ENCODE results near the gene OPCML.

The OPCML gene

DNA sequence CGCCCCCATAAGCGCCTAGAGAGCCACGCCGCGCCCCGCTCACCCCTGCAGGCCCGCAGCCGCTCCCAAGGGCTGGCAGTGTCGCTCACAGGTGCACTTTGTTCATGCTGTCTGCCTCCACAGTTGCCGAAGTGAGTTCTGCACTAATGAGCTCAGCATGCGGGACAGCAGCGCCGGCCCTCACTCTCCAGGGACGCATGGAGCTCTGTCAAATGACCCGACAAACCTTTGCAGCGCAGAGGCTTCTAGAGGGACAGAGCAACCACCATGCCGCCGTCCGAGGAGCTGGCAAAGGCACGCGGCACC is 170.7 kb downstream of the OPCML start:
- no peak for DNase-seq

DNA sequence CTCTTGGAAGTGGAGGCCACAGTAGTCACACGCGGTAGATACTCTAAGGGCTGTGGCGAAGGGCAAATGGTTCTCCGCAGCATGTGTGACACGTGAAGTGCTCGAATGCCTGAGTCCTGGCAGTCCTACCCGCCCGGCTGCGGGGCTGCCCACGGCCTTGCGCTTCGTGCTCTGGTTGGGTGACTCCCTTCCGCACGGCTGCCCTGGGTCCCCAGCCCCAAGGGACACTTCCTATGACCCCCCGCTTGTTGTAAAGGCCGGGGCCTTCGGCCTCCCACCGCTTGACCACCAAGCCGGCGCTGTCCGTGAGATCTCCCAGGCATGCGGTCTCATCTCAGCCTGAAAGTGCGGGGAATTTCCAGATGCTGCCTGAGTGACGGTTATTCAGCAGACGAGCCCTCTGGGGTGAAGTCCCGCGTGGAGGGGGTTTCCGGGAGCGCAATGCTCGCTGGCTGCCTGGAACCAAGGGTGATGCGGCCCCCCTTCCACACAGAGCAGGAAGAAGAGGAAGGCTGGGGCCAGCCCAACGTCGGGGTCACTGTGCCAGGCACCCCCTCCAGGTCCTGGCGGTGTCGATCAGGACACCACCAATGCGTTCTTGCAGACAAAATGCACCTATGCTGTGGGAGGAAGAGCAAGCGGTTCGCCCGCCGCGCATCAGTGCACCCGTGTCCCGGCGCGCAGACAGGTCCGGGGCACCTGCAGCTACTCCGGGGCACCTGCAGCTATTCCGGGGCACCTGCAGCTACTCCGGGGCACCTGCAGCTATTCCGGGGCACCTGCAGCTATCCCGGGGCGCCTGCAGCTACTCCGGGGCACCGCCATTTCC is 171.2 kb downstream of the OPCML start:
- DNase-seq, result no peak

DNA sequence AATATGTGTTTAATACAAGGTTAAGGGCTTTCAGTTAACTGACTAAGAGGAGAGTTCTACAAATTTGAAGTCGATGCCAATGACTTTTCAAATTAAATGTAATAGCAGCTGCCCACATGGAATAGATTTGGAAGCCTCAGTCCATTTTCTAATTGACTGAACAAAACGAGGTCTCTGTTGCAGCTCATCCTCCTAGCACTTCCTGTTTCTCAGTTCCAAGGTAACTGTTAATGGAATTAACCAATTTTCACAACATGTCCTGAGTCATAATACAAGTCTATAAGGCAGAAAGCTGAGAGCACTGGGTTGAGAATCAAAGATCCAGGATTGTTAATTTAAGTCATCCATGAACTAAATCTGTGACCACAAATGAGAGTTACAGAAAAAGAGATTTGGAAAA is 177.2 kb downstream of the OPCML start:
- no peak for DNase-seq

DNA sequence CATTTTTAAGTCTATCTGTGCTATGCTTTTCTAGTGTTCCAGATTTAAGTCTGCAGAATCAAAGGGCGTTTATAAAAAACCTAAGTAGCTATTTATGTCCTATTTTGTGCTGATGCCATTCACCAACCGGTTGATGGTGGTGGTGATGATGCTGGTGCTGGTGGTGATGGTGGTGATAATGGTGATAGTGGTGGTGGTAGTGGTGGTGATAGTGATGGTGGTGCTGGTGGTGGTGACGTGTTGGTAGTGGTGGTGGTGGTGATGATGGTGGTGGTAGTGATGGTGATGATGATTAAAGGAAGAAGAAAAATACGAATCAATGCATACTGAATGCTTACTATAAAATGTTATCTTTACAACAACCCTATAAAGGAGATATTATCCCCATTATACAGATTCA is 178.2 kb downstream of the OPCML start:
- no peak for DNase-seq

DNA sequence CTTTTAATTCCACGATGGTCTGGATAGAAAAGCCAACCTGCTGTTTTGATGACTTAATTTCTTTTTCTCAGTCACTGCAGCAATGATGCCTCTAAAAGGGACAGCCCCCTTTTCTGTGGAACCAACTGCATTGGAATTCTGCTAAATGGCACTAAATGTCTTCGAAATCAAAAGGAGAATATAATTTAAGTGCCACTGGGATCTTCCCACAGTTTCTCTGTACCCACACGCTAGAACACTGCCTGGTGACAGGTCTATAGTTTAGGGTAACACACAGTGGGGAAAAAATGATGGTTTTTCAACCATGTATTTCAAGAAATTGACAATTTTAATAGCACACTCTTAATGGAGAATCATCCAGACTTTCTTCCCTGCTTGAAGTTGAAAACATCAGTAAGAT is 182.3 kb downstream of the OPCML start:
- no peak for DNase-seq

DNA sequence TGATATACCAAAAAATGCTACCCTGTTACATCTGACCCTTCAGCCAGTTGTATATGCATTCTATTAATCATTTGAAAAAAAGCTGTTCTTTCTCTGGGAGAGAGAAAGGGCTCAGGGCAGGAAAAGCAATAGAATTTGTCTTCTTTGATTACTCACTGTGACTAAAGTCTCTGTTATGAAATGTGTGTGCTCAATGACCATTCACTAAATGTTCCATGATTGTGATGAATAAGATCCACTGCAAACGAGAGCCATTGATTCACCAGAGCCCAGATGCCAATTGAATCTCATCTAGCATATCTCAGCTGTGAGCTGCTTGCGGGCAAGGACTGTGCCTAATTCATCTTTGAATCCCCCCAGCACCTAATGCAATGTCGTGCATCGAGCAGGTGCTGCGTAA is 184.3 kb downstream of the OPCML start:
- no peak for DNase-seq

DNA sequence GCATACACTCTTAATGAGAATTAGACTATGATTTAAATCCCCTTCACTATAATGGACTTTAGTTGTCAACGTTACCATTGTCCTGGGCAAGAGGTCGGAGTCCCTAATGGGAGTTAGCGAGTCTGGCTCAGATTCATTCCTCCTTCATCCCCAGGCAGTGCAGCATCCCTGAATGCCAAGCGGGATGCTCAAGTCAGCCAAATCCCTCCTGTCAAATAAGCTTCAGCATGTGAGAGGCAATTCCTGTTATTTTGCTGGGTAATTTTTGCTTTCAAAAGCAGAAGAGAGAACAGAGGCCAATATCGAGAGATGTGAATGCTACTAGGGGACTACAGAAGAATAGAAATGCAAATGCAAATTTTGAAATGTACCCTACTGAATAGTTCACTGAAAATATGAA is 186.2 kb downstream of the OPCML start:
- DNase-seq, result no peak

DNA sequence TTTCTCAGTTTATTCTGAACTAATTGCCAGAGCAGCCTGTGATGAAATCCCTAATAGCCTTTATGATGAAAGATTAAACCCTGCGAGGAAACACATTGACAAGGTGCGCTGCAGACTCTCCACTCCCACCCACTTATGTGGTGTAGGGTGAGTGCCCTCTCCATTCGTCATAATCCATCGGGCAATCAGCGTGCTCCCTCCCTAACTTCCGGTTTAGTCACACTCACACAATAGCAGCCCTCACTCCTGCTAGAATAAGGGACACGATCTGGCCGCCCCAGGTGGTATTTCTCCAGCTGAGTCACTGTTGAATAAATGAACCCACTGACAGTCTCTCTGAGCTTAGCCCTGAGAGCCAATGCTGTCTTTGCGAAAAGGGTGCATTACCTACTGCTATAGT is 188.3 kb downstream of the OPCML start:
- no peak for DNase-seq

DNA sequence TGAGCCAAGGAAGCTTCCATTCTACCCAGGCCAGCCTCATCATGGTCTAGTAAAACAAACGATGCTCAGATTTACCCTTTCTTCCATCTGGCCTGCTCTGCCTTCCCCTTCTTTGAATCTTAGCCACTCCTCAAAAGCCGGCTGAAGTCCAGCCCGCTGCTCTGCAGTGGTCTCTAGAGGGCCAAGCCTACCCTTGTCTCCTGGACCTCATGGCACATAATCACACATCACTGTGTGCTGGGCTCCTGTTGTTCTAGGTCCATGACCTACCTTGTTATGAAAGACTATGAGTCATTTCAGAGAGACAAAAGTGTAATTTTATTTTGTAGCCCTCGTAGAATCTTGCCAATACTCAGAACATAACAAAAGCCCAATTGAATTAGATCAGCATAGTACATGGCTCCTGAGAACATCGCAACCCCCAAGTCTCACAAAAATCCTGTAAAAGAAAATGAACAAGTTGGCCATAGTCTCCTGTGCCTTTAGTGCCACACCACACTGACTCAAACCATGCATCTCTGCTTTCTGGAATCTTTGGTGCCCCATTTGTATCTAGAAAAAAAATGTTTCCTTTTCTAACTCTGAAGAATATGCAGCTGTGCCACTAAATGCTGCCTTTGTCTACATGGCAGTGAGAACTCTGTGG is 192.7 kb downstream of the OPCML start:
- peak in 2 of 56 donors; percentile 11 to 13 for DNase-seq

DNA sequence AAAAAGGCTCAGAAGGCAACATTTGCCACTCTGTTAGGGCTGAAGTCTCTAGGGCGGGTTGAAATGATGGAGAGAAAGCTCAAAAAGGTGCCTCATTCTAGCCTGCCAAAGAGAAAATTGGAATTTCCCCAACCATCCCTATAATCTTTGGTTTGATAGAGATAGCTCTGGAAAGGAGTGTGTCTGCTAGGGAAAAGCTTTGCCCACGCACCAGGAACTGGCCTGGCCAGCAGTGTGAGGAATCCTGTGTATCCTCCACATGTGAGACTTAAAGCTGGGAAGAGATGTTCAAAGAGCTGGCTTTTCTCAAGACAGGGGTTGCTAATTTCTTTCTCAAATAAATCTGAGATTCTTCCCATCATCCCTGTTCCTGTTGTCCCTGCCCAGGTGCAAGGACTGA is 193.7 kb downstream of the OPCML start:
- no peak for DNase-seq

DNA sequence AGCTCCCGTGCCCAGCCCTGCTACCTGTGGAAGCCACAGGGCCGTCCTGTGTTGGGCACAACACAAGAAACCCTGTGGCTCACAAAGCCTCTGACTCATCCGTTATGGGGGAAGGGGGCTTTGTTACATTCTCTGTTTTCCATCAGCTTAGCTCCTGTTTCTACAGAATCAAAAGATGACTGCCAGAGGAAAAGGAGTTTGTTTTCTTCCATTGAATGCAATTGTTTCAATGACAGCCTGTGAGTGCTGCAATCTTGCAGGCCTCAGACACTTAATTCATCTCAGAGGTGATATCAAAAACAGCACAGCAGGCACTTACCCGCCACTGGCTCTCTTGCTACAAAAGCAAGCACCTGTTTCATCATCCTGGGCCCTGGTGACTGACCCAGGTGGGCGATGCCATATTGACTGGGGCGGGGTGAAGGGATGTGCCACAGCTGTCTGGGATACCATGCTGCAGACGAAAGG is 194.3 kb downstream of the OPCML start:
- no peak for DNase-seq

DNA sequence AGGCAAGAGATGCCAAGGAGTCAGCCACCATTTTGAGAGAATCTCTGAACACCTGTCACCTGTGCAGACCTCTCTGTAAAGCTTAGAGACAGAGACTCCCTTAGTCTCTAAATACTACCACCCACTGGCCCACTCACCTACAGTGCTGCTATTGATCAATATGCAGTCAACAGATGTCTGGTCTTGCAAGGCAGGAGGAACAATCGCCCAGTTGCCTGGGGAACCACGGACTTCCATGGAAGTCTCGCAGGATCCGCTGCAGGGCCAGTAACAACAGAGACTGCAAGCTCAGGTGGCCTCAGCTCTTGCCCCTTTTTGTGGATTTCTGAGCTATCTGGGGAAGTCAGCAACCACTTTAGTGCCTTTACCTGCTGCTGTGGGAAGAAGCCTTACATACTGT is 195.1 kb downstream of the OPCML start:
- no peak for DNase-seq

DNA sequence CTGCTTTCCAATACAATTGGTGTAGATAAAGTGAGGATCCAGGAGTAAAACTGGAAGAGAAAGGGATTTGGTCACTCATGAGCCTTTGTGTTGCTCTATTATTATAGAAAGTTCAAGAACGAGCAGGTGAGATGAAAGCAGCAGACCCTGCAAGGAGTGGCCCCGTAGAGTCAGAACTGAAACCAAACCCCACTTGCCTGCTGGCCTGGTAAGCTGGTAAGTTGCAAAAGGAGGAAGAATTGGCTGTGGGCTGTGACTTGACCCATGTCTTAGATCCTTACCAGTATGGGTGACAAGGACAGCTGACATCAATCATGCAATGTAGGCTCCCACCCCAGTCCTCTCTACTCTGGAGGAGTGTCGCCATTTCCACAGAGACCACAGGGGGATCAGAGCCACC is 201.3 kb downstream of the OPCML start:
- no peak for DNase-seq

DNA sequence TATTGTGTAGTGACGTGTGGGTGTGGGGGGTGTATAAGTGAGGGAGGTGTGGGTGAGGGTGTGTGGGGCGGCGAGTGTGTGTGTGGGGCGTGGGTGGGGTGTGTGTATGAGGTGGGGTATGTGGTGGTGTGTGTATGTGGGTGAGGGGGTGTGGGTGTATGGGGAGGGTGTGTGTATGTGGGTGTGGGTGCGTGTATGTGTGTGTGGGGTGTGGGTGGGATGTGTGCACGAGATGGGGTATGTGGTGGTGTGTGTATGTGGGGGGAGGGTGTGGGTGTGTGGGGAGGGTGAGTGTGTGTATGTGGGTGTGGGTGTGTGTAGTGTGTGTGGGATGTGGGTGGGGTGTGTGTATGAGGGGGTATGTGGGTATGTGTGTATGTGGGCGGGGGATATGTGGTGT is 205.5 kb downstream of the OPCML start:
- no peak for DNase-seq

DNA sequence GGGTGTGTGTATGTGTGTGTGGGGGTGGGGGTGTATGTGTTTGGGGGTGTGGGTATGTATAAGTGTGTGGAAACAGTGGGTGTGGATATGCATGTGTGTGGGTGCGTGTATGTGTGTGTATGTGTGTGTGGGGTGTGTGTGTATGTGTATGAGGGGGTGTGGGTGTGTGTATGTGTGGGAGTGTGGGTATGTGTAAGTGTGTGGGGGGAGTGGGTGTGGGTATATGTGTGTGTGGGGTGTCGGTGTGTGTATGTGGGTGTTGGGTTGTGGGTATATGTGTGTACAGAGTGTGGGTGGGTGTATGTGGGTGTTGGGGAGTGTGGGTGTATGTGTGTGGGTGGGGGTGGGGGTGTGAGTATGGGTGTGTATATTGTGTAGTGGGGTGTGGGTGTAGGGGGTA is 206.0 kb downstream of the OPCML start:
- no peak for DNase-seq

DNA sequence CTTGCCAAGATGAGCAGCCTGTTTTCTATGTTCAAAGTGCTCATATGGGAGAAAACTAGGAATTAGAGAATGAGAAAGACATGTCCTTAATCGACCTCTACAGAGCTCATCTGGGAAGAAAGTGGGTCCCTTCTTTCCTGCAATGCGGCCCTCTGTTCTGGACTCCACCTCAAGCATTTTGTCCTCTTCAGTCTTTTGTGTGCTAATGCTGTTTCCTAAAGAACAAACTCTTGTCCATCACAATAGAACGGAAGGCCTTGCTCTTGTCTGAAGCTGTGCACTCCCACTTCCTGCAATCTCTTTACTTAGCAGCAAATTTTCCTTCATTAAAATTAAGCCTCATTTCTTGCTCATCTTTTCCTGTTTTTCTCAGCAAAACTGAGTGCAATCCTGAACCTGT is 206.6 kb downstream of the OPCML start:
- no peak for DNase-seq

DNA sequence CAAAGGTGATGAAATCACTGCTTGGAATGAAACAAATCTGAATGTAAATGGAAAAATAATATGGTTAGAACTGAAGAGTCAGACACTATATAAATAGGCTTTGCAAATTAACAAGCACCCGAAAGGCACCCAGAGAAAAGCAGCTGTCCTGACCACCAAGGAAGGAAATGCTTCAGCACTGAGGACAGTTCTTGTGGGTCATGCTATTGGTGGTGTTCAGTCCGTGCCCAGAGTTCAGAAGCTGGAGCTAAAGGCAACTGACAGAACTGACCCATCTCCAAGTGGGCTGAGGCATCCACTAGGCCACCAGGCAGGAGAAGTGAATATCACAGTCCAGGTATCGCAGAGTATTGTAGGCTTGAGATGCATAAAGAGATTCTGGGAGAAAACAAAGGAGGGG is 208.9 kb downstream of the OPCML start:
- DNase-seq, result no peak

DNA sequence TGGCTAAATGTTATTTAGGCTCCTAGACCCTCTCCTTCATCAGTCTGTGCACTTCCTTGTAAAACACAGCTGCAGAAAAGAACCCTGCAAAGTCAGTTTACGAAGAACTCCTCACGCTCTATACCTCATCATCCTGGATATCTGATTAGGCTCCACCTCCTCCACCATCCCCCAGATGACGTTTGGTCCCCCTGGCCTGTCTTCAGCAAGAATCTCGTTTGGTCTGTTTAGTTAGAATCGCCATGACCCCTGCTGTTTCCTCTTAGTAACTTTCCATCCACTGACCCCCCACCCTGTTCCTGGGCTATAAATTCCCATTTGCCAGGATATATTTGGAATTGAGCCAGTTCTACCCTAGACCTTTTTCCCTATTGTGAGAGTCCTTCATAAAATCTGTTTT is 214.1 kb downstream of the OPCML start:
- DNase-seq, result no peak

DNA sequence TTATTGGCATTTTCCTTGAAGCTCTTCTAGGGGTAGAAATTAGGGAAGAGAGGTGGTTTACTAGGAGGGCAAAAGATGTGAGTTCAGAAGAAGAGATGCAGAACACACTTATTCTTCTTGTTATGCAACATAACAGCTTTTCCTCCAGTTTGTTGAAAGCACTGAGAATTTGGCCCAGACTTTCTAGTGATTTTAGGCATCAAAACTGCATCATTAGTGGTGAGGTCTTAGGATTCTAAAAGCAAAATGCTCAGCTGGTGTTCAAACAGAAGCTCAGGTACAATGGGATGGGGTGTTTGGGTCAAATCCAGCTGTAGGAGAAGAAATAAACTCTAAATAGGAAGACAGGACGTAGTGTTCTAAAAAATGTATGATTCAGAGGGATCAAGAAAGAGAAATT is 221.1 kb downstream of the OPCML start:
- no peak for DNase-seq

DNA sequence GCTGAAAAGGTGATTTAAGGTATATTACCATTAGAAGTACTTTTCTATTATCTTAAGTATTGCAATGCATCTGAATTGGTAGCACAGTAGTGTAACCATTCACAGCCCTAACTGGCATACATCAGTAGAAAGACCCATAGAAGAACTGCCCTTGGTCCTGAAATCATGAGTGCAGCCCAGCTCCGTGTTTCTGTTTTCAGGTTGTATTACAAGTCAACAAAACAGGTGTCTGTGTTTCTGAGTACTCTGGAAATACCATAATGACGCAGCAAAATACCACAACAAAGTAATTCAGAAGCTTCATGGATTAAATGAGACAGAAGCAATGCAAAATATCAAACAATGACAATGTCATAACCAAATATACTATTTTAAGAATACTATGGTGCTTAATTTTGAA is 226.3 kb downstream of the OPCML start:
- DNase-seq, result no peak

DNA sequence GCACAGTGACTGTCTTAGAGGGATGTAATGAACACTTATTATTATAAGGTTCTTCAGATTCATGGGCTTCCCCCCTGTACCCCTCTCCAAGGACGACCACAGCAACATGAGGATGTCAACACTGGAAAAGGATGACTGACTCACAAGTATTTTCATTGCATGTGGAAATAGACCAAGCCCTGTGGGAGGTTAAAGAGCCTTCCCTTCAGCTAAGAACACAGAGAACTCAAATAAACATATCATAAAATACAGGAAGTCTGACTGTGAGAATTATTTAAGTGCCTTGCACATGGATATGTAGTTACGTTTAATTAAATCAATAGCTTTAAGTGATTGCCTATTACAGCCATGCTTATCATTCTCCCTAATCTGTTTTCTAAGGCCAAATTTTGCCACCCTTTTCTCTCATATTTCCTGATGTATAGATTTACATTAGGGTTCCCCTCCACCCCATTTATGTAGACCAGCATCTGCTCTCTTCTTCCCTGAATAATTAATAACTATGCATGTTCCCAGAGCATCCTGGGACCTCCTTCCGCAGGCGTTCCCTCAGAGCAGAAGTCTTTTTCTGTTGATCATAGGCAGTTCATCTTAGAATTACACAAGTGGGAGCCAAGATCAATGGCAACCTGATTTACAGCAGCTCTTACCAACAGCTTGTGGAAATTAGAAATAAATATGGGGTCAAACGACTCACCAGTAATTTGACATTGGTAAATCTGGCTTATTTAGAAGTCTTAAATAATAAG is 226.9 kb downstream of the OPCML start:
- DNase-seq, result no peak

DNA sequence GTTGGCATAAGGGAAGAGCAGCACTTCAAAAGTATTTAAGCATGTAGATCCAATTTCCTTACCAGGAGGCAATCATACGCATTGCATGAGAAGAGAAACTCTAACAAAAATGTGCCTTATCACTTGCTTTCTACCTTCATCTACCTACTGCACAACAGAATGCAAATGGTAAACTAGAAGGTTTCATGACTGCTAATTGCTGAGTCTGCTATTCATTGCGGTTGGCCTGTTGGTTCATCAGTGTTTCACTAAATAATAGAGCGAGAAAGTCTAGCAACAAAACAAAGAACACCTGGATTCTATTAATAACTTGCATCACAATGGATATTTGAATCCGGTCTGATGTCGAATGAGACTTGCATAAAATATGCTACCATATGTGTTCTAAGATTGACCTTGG is 229.0 kb downstream of the OPCML start:
- no peak for DNase-seq

DNA sequence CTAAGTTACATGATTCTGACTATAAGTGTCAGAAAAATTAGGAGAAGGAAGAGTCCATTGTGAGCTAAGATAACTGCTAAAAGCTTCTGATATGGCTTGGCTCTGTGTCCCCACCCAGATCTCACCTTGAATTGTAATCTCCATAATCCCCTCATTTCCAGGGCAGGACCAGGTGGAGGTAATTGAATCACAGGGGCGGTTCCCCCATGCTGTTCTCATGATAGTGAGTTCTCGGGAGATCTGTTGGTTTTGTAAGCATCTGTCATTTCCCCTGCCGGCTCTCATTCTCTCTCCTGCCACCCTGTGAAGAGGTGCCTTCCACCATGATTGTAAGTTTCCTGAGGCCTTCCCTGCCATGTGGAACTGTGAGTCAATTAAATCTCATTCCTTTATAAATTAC is 230.2 kb downstream of the OPCML start:
- DNase-seq, result no peak
